Measurements from ENCODE around the gene MGARP. TPM values are rescaled to one million over a fixed set of nuclear protein-coding genes. Genes with fewer than 3 reads are reported as not detected.

MGARP gene
- total RNA-seq, 1 experiment from 2014 or later, result 0.22 TPM

DNA sequence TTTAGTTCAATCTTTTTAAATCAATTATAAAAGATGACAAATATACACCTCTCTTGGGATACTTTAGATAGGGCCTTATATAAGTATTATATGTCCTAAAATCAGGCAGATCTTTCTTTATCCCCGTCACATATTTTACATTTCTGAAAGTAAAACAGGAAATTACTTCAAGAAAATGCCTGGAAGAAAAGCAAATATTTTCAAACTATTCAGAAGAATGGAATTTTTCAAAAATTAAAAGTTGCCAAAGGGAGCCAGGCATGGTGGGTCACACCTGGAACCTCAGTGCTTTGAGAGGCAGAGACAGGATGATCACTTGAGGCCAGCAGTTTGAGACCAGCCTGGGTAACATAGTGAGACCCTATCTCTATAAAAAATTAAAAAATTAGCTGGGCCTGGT lies 34.4 kb downstream of the MGARP start:
- no peaks in the 10 kb centered on the region for H3K36me3 ChIP-seq (ENCODE audit: control insufficient read depth in 1 of 2, insufficient read depth in 2 of 2, low read length in 2 of 2)
- H3K79me2 ChIP-seq (ENCODE audit: insufficient read depth, low read length), result no peaks in the 10 kb centered on the region
- TF ChIP-seq, protein P1, sequence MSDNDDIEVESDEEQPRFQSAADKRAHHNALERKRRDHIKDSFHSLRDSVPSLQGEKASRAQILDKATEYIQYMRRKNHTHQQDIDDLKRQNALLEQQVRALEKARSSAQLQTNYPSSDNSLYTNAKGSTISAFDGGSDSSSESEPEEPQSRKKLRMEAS (IDR thresholded peaks at IDR 0.05), result no peak
- no peak for TF ChIP-seq POLR2A (IDR thresholded peaks at IDR 0.05; ENCODE audit: borderline replicate concordance, extremely low read depth, insufficient read depth, insufficient read length)
- TF ChIP-seq, protein P2, sequence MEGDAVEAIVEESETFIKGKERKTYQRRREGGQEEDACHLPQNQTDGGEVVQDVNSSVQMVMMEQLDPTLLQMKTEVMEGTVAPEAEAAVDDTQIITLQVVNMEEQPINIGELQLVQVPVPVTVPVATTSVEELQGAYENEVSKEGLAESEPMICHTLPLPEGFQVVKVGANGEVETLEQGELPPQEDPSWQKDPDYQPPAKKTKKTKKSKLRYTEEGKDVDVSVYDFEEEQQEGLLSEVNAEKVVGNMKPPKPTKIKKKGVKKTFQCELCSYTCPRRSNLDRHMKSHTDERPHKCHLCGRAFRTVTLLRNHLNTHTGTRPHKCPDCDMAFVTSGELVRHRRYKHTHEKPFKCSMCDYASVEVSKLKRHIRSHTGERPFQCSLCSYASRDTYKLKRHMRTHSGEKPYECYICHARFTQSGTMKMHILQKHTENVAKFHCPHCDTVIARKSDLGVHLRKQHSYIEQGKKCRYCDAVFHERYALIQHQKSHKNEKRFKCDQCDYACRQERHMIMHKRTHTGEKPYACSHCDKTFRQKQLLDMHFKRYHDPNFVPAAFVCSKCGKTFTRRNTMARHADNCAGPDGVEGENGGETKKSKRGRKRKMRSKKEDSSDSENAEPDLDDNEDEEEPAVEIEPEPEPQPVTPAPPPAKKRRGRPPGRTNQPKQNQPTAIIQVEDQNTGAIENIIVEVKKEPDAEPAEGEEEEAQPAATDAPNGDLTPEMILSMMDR (IDR thresholded peaks at IDR 0.05 in 2 of 3, conservative IDR thresholded peaks at IDR 0.05 in 1 of 3; ENCODE audit: borderline replicate concordance in 1 of 3, insufficient read depth in 1 of 3, low read depth in 2 of 3, low read length in 2 of 3), result no peak
- TF ChIP-seq RAD21 (IDR thresholded peaks at IDR 0.05; ENCODE audit: low read depth), result no peak
- TF ChIP-seq, protein P3, sequence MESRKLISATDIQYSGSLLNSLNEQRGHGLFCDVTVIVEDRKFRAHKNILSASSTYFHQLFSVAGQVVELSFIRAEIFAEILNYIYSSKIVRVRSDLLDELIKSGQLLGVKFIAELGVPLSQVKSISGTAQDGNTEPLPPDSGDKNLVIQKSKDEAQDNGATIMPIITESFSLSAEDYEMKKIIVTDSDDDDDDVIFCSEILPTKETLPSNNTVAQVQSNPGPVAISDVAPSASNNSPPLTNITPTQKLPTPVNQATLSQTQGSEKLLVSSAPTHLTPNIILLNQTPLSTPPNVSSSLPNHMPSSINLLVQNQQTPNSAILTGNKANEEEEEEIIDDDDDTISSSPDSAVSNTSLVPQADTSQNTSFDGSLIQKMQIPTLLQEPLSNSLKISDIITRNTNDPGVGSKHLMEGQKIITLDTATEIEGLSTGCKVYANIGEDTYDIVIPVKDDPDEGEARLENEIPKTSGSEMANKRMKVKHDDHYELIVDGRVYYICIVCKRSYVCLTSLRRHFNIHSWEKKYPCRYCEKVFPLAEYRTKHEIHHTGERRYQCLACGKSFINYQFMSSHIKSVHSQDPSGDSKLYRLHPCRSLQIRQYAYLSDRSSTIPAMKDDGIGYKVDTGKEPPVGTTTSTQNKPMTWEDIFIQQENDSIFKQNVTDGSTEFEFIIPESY (IDR thresholded peaks at IDR 0.05; ENCODE audit: extremely low read depth, insufficient replicate concordance, low read length), result no peak
- TF ChIP-seq SP1 (IDR thresholded peaks at IDR 0.05; ENCODE audit: low read depth), result no peak
- TF ChIP-seq, protein P4, sequence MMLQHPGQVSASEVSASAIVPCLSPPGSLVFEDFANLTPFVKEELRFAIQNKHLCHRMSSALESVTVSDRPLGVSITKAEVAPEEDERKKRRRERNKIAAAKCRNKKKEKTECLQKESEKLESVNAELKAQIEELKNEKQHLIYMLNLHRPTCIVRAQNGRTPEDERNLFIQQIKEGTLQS (IDR thresholded peaks at IDR 0.05), result no peak
- intact Hi-C loops (cut with micrococcal nuclease), result no loop called here
- H3K4me1 ChIP-seq (ENCODE audit: control insufficient read depth in 1 of 2, insufficient read depth in 2 of 2, low read length in 2 of 2), result peaks cover 6 to 25% of the 10 kb centered on the region in 2 experiments; a peak in 3 of 4 replicates
- DNase-seq (ENCODE audit: low read depth, low spot score) (no peak), ATAC-seq (no peak)
- BruUV-seq (replicated peaks), result no TSS peak
- H3K4me2 ChIP-seq (ENCODE audit: low read length), result no peak overlapping the region
- H3K4me3 ChIP-seq (replicated peaks in 1 of 2; ENCODE audit: low read depth in 1 of 2, low read length in 2 of 2), result no peak overlapping the region
- RAD21 ChIA-PET (ENCODE audit: low non-redundant PET in 1 of 2, low total read pairs in 2 of 2, uncharacterized antibody in 2 of 2, unreplicated experiment in 2 of 2), result no interaction called here
- POLR2A ChIA-PET, result no interaction called here
- no peak overlapping the region for H2AFZ ChIP-seq (ENCODE audit: low read depth, low read length, poor library complexity, severe bottlenecking)
- no peaks in the 10 kb centered on the region for H3K27me3 ChIP-seq (ENCODE audit: insufficient read depth, low read length)
- CTCF ChIA-PET, result no interaction called here
- no peak overlapping the region for H3K9ac ChIP-seq (ENCODE audit: low read length)
- H4K20me1 ChIP-seq (ENCODE audit: insufficient read depth), result no peaks in the 10 kb centered on the region
- H3K27ac ChIP-seq (ENCODE audit: low read depth, low read length), result no peak overlapping the region
- H3K9me3 ChIP-seq (ENCODE audit: control insufficient read depth in 1 of 2, insufficient read depth in 1 of 2, low read depth in 1 of 2, low read length in 2 of 2), result no peaks in the 10 kb centered on the region
- H3K9me2 ChIP-seq (ENCODE audit: insufficient read depth), result no peaks in the 10 kb centered on the region

All from HCT116 (cell line).